A673 (cell line): Measurements from ENCODE around the gene OR51A2. TPM values are rescaled to one million over a fixed set of nuclear protein-coding genes. Genes with fewer than 3 reads are reported as not detected.

Experiments used
- BruUV-seq: library from RNA; stranded (reverse); fragments of 400-500 nt; replicated peaks from 2 replicates; lab custom pipeline; 2021; lab: Mats Ljungman, UMichigan
- CTCF ChIA-PET: fragments of 300-600 bp; sonication (Branson Sonifier 250); formaldehyde crosslinking; loops from one replicate; lab custom pipeline; 2022; ENCODE audit warnings: antibody characterized with exemption; lab: Charles Lee
- POLR2A ChIA-PET: fragments of 300-600 bp; sonication (Branson Sonifier 250); formaldehyde crosslinking; loops from one replicate; lab custom pipeline; 2022; ENCODE audit warnings: antibody characterized with exemption; ENCODE audit not compliant: low non-redundant PET; lab: Charles Lee
- DNase-seq: peaks from one replicate; pipeline ENCODE4 v3.0.0-alpha.2; 2015; ENCODE audit warnings: low spot score
- H3K27ac ChIP-seq: fragments of 200-600 bp; sonication (generic); 2 replicates; pipeline ENCODE4 v1.5.1; 2016; ENCODE audit warnings: mixed run types, low read depth, mild to moderate bottlenecking, mixed read lengths, antibody characterized with exemption, low read length; ENCODE audit not compliant: poor library complexity, severe bottlenecking
- H3K27me3 ChIP-seq: fragments of 200-600 bp; sonication (generic); replicated peaks from 2 replicates; pipeline ENCODE4 v1.6.1; 2017; ENCODE audit warnings: mixed run types, low read depth, mild to moderate bottlenecking, mixed read lengths, antibody characterized with exemption, low read length; ENCODE audit not compliant: insufficient read depth, poor library complexity
- H3K36me3 ChIP-seq: fragments of 200-600 bp; sonication (generic); 2 replicates; pipeline ENCODE4 v1.6.1; 2016; ENCODE audit warnings: mixed run types, mild to moderate bottlenecking, mixed read lengths, antibody characterized with exemption, low read length; ENCODE audit not compliant: insufficient read depth, poor library complexity, severe bottlenecking
- H3K4me1 ChIP-seq: fragments of 200-600 bp; sonication (generic); 2 replicates; pipeline ENCODE4 v1.6.1; 2017; ENCODE audit warnings: mixed run types, mild to moderate bottlenecking, mixed read lengths, antibody characterized with exemption, low read length; ENCODE audit not compliant: insufficient read depth, poor library complexity, severe bottlenecking
- H3K4me3 ChIP-seq: fragments of 200-600 bp; sonication (generic); 2 replicates; pipeline ENCODE4 v1.5.1; 2016; ENCODE audit warnings: low read depth, mixed run types, mild to moderate bottlenecking, mixed read lengths, low read length; ENCODE audit not compliant: poor library complexity, severe bottlenecking
- H3K9me3 ChIP-seq: fragments of 200-600 bp; sonication (generic); 2 replicates; pipeline ENCODE4 v1.6.1; 2016; ENCODE audit warnings: mixed run types, low read depth, mild to moderate bottlenecking, mixed read lengths, antibody characterized with exemption, low read length; ENCODE audit not compliant: poor library complexity, severe bottlenecking
- EZH2 ChIP-seq: fragments of 200-600 bp; sonication (generic); IDR thresholded peaks from 2 replicates; pipeline ENCODE4 v1.6.1; 2017; ENCODE audit warnings: borderline replicate concordance, low read depth, mild to moderate bottlenecking, mixed read lengths, antibody characterized with exemption, low read length; ENCODE audit not compliant: poor library complexity, severe bottlenecking
- intact Hi-C: fragments of 100-400 bp; cut with micrococcal nuclease; formaldehyde crosslinking; loops from one replicate; pipeline ENCODE4 v1.10.0; 2022; ENCODE audit not compliant: unreplicated experiment
- total RNA-seq: library from RNA; stranded (reverse); gene quantifications from 2 replicates; pipeline ENCODE4 v1.2.3, GENCODE V29; 2021
- TF ChIP-seq, protein P1 (sequence below): fragments of 300-800, 200-600 bp; sonication (generic); conservative IDR thresholded peaks from 2 replicates; pipeline ENCODE4 v1.5.1; 2017; ENCODE audit warnings: low read depth, mild to moderate bottlenecking, antibody characterized with exemption, low read length, moderate library complexity, mixed read lengths

OR51A2 gene
- total RNA-seq, 1 experiment from 2014 or later: not detected

DNA sequence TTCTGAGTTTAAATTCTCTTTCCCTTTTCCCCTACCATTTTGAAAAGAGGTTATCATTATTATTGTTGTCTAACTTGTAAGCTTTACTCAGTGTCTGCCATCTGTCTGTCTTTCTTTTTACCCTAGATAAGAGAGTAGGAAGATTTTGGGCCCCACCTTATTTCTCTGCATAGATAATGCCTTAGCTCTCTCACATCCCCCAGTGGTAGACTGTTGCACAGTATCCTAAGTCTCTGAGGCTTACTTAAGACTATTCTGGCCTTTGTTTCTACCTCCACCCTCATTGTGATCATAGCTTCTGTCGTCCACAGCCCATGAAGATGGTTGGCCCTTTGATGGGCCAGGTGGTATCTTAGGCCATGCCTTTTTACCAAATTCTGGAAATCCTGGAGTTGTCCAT is 35.5 kb upstream of the OR51A2 start:
- BruUV-seq: no TSS peak
- Histone ChIP-seq H3K4me3 (no peak overlapping the region), H3K4me1 (no peaks in the 10 kb centered on the region), H3K9me3 (no peaks in the 10 kb centered on the region), H3K27me3 (no peaks in the 10 kb centered on the region), H3K27ac (no peak overlapping the region), H3K36me3 (no peaks in the 10 kb centered on the region)
- TF ChIP-seq EZH2: no peak
- TF ChIP-seq, protein P1, sequence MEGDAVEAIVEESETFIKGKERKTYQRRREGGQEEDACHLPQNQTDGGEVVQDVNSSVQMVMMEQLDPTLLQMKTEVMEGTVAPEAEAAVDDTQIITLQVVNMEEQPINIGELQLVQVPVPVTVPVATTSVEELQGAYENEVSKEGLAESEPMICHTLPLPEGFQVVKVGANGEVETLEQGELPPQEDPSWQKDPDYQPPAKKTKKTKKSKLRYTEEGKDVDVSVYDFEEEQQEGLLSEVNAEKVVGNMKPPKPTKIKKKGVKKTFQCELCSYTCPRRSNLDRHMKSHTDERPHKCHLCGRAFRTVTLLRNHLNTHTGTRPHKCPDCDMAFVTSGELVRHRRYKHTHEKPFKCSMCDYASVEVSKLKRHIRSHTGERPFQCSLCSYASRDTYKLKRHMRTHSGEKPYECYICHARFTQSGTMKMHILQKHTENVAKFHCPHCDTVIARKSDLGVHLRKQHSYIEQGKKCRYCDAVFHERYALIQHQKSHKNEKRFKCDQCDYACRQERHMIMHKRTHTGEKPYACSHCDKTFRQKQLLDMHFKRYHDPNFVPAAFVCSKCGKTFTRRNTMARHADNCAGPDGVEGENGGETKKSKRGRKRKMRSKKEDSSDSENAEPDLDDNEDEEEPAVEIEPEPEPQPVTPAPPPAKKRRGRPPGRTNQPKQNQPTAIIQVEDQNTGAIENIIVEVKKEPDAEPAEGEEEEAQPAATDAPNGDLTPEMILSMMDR: peak; percentile 33; the same call in 1 of the 2 replicates
- intact Hi-C loops: no loop called here
- ChIA-PET POLR2A (no interaction called here), CTCF (no interaction called here)
- DNase-seq: peak; percentile 5

DNA sequence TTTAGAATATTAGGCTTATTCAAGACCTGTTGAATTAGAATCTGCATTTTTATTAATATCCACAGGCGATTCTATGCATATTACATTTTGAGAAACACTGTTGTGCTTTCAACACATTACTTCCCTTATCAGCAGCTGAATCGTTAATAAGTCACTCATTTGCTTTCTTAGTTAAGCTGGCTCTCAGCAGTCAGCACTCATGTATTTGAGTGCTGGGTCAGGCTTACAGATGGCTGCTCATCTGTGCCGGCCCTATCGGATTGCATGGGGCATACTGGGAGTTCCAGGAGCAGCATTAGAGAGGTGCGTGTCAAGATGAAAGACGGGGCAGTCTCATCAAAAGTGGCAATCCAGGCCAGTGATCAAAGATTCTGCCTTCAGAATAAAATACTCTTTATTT is 28.3 kb upstream of the OR51A2 start:
- no peaks in the 10 kb centered on the region for H3K9me3 ChIP-seq
- CTCF ChIA-PET: no interaction called here
- BruUV-seq: no TSS peak
- no peak for TF ChIP-seq EZH2
- TF ChIP-seq, protein P1: no peak
- no peak overlapping the region for H3K27ac ChIP-seq
- H3K4me3 ChIP-seq: no peak overlapping the region
- POLR2A ChIA-PET: no interaction called here
- no peaks in the 10 kb centered on the region for H3K27me3 ChIP-seq
- no peak for DNase-seq
- no peaks in the 10 kb centered on the region for H3K4me1 ChIP-seq
- intact Hi-C loops: no loop called here
- no peaks in the 10 kb centered on the region for H3K36me3 ChIP-seq

DNA sequence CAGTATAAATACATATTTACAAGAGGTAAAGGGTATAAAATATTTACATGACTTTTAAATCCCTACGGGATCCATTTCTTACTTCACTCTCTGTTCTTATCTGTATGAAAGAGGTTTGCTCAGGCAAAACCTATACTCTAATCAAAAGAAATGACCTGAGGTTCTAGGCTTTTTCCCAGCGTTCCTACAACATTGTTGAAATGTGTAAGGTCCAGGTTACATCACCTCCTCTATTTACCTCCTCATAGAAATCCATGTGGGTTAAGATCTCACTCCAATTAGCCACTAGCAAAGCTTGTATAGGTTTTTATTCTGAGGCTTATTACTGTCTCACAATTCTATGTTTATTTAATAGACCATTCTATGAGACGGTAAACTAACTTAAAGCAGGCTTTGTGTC is 27.2 kb upstream of the OR51A2 start:
- Histone ChIP-seq H3K36me3 (no peaks in the 10 kb centered on the region), H3K27me3 (no peaks in the 10 kb centered on the region), H3K9me3 (no peaks in the 10 kb centered on the region), H3K4me1 (no peaks in the 10 kb centered on the region), H3K4me3 (no peak overlapping the region), H3K27ac (no peak overlapping the region)
- POLR2A ChIA-PET: no interaction called here
- intact Hi-C loops: no loop called here
- no peak for TF ChIP-seq EZH2
- TF ChIP-seq, protein P1: no peak
- CTCF ChIA-PET: no interaction called here
- BruUV-seq: no TSS peak
- no peak for DNase-seq
